PC-3 (cell line): ENCODE data around the gene CACNA1C. TPM values are rescaled to one million over a fixed set of nuclear protein-coding genes. Genes with fewer than 3 reads are reported as not detected.

ENCODE experiments used
- ATAC-seq: fragments of 200-7000 bp; cut with Tn5 transposase; 2 replicates; pipeline ENCODE4 v1.9.1; 2020; ENCODE audit warnings: mild to moderate bottlenecking, moderate library complexity
- BruUV-seq: library from RNA; stranded (reverse); fragments of 400-500 nt; replicated peaks from 2 replicates; lab custom pipeline; 2021; lab: Mats Ljungman, UMichigan
- CTCF ChIA-PET: fragments of 300-600 bp; sonication (Branson Sonifier 250); formaldehyde crosslinking; loops from one replicate; lab custom pipeline; 2022; ENCODE audit warnings: antibody characterized with exemption; lab: Charles Lee
- POLR2A ChIA-PET: fragments of 300-600 bp; sonication (Branson Sonifier 250); formaldehyde crosslinking; loops from one replicate; lab custom pipeline; 2022; ENCODE audit warnings: antibody characterized with exemption; ENCODE audit not compliant: unreplicated experiment; lab: Charles Lee
- DNase-seq: peaks from one replicate; pipeline ENCODE4 v3.0.0-alpha.2; 2015
- H2AFZ ChIP-seq: fragments of 300-600 bp; sonication (generic); 2 replicates; pipeline ENCODE4 v1.6.0; 2016; ENCODE audit warnings: antibody characterized with exemption, low read length
- H3F3A ChIP-seq: fragments of 300-600 bp; sonication (generic); one replicate; pipeline ENCODE4 v1.6.0; 2017; ENCODE audit warnings: antibody characterized with exemption, low read length, control low read depth, mild to moderate bottlenecking; ENCODE audit not compliant: unreplicated experiment
- H3K27ac ChIP-seq: fragments of 300-600 bp; sonication (generic); 2 replicates; pipeline ENCODE4 v1.5.1; 2016; ENCODE audit warnings: mild to moderate bottlenecking, low read length
- H3K27me3 ChIP-seq: fragments of 300-600 bp; sonication (generic); 2 replicates; pipeline ENCODE4 v1.6.1; 2016; ENCODE audit warnings: low read length, mixed read lengths
- H3K36me3 ChIP-seq: fragments of 300-600 bp; sonication (generic); 2 replicates; pipeline ENCODE4 v1.6.1; 2016; ENCODE audit warnings: low read depth, mixed run types, low read length, mixed read lengths
- H3K4me1 ChIP-seq: fragments of 300-600 bp; sonication (generic); 2 replicates; pipeline ENCODE4 v1.5.1; 2016; ENCODE audit warnings: low read length; ENCODE audit not compliant: insufficient read depth
- H3K4me2 ChIP-seq: fragments of 300-600 bp; sonication (generic); 2 replicates; pipeline ENCODE4 v1.6.0; 2016; ENCODE audit warnings: low read length
- H3K4me3 ChIP-seq: fragments of 300-600 bp; sonication (generic); 2 replicates; pipeline ENCODE4 v1.5.1; 2016; ENCODE audit warnings: mild to moderate bottlenecking, low read length, mixed read lengths
- H3K79me2 ChIP-seq: fragments of 300-600 bp; sonication (generic); 2 replicates; pipeline ENCODE4 v1.6.1; 2017; ENCODE audit warnings: low read length, mixed read lengths
- H3K9ac ChIP-seq: fragments of 300-600 bp; sonication (generic); 2 replicates; pipeline ENCODE4 v1.6.0; 2016; ENCODE audit warnings: mild to moderate bottlenecking, low read length
- H3K9me2 ChIP-seq: fragments of 300-600 bp; sonication (generic); replicated peaks from 2 replicates; pipeline ENCODE4 v1.6.1; 2016; ENCODE audit warnings: mixed run types, low read length, mixed read lengths
- H3K9me3 ChIP-seq: fragments of 300-600 bp; sonication (generic); 2 replicates; pipeline ENCODE4 v1.6.1; 2016; ENCODE audit warnings: low read length, mixed read lengths
- H4K20me1 ChIP-seq: fragments of 300-600 bp; sonication (generic); 2 replicates; pipeline ENCODE4 v1.6.1; 2016; ENCODE audit warnings: low read length, mixed read lengths
- EZH2 ChIP-seq: fragments of 300-600 bp; sonication (generic); IDR thresholded peaks from one replicate; pipeline ENCODE4 v1.6.1; 2017; ENCODE audit warnings: antibody characterized with exemption, mild to moderate bottlenecking, low read length; ENCODE audit not compliant: unreplicated experiment
- EZH2phosphoT487 ChIP-seq: fragments of 300-600 bp; sonication (generic); IDR thresholded peaks from 2 replicates; pipeline ENCODE4 v1.6.1; 2018; ENCODE audit warnings: mild to moderate bottlenecking, antibody characterized with exemption, low read length, borderline replicate concordance
- intact Hi-C: fragments of 100-400 bp; cut with micrococcal nuclease; formaldehyde crosslinking; loops from 2 replicates; pipeline ENCODE4 v1.9.0; 2023
- total RNA-seq: library from RNA; depleted of rRNA; stranded (reverse); fragments of >200 nt; gene quantifications from 2 replicates; pipeline ENCODE4 v1.2.3, GENCODE V29; 2014
- TF ChIP-seq, protein P1 (sequence below): fragments of 300-600 bp; sonication (generic); conservative IDR thresholded peaks from 2 replicates; pipeline ENCODE4 v1.5.1; 2017; ENCODE audit warnings: antibody characterized with exemption, low read depth, mild to moderate bottlenecking, low read length

CACNA1C gene
- total RNA-seq, 1 experiment from 2014 or later: not detected

- Histone ChIP-seq H3K9me2 (no peaks in the 10 kb centered on the region), H3K9ac (no peak overlapping the region), H3K36me3 (no peaks in the 10 kb centered on the region), H3K9me3 (no peaks in the 10 kb centered on the region), H3K4me1 (no peaks in the 10 kb centered on the region), H3K4me2 (no peak overlapping the region), H3F3A (no peaks in the 10 kb centered on the region), H3K27ac (no peak overlapping the region), H3K27me3 (peaks cover 71% of the 10 kb centered on the region), H3K79me2 (no peaks in the 10 kb centered on the region), H2AFZ (no peak overlapping the region), H3K4me3 (no peak overlapping the region), H4K20me1 (no peaks in the 10 kb centered on the region)
- no TSS peak for BruUV-seq
- ATAC-seq (no peak), DNase-seq (no peak)
- POLR2A ChIA-PET: no interaction called here
- TF ChIP-seq EZH2 (no peak), EZH2phosphoT487 (no peak)
- TF ChIP-seq, protein P1, sequence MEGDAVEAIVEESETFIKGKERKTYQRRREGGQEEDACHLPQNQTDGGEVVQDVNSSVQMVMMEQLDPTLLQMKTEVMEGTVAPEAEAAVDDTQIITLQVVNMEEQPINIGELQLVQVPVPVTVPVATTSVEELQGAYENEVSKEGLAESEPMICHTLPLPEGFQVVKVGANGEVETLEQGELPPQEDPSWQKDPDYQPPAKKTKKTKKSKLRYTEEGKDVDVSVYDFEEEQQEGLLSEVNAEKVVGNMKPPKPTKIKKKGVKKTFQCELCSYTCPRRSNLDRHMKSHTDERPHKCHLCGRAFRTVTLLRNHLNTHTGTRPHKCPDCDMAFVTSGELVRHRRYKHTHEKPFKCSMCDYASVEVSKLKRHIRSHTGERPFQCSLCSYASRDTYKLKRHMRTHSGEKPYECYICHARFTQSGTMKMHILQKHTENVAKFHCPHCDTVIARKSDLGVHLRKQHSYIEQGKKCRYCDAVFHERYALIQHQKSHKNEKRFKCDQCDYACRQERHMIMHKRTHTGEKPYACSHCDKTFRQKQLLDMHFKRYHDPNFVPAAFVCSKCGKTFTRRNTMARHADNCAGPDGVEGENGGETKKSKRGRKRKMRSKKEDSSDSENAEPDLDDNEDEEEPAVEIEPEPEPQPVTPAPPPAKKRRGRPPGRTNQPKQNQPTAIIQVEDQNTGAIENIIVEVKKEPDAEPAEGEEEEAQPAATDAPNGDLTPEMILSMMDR: no peak
- CTCF ChIA-PET: no interaction called here
- intact Hi-C loops: no loop called here
These were observed 219.2 kb downstream of the CACNA1C start for GRCh38 chr12:2271961-2272360.

- Histone ChIP-seq H4K20me1 (no peaks in the 10 kb centered on the region), H3K79me2 (no peaks in the 10 kb centered on the region), H2AFZ (no peak overlapping the region), H3K27ac (no peak overlapping the region), H3K9ac (no peak overlapping the region), H3K9me3 (no peaks in the 10 kb centered on the region), H3K4me2 (no peak overlapping the region), H3K27me3 (peaks cover 62% of the 10 kb centered on the region), H3K4me3 (no peak overlapping the region), H3K4me1 (no peaks in the 10 kb centered on the region), H3K36me3 (no peaks in the 10 kb centered on the region), H3K9me2 (no peaks in the 10 kb centered on the region), H3F3A (no peaks in the 10 kb centered on the region)
- POLR2A ChIA-PET: no interaction called here
- ATAC-seq (no peak), DNase-seq (no peak)
- CTCF ChIA-PET: no interaction called here
- intact Hi-C loops: no loop called here
- no TSS peak for BruUV-seq
- TF ChIP-seq, protein P1: no peak
- no peak for TF ChIP-seq EZH2
- no peak for TF ChIP-seq EZH2phosphoT487
These were observed 220.5 kb downstream of the CACNA1C start for GRCh38 chr12:2273288-2273687.

GRCh38 chr12:2273751-2274150 lies 221.0 kb downstream of the CACNA1C start:
- Histone ChIP-seq H2AFZ (no peak overlapping the region), H3K9ac (no peak overlapping the region), H3K4me3 (no peak overlapping the region), H3K9me3 (no peaks in the 10 kb centered on the region), H4K20me1 (no peaks in the 10 kb centered on the region), H3K79me2 (no peaks in the 10 kb centered on the region), H3K36me3 (no peaks in the 10 kb centered on the region), H3K4me1 (no peaks in the 10 kb centered on the region), H3K9me2 (no peaks in the 10 kb centered on the region), H3K4me2 (no peak overlapping the region), H3K27me3 (peaks cover 64% of the 10 kb centered on the region), H3K27ac (no peak overlapping the region), H3F3A (no peaks in the 10 kb centered on the region)
- CTCF ChIA-PET: no interaction called here
- POLR2A ChIA-PET: no interaction called here
- intact Hi-C loops: no loop called here
- TF ChIP-seq, protein P1: no peak
- TF ChIP-seq EZH2phosphoT487: no peak
- no peak for TF ChIP-seq EZH2
- ATAC-seq (no peak), DNase-seq (no peak)
- no TSS peak for BruUV-seq
